T-cell (primary cell): ENCODE data around the gene P2RY14. TPM values are rescaled to one million over a fixed set of nuclear protein-coding genes. Genes with fewer than 3 reads are reported as not detected.
"Not testable (repeated sequence)": the region's sequence is repeated elsewhere in the genome, so short reads cannot be mapped to it uniquely, and the experiment has no call there.

Source experiments
- ATAC-seq, 4 experiments: fragments of 200-7000 bp in 3 of 4; fragments of 150-1000 bp in 1 of 4; cut with Tn5 transposase; replicated peaks in 1 of 4; 1 replicate in 3 of 4; 2 replicates in 1 of 4; pipeline ENCODE4 v1.10.0; 2021; ENCODE audit warnings: moderate library complexity in 3 of 4, mild to moderate bottlenecking in 2 of 4, moderate number of reproducible peaks in 1 of 4
- CTCF ChIA-PET, 2 donors: fragments of 300-600 bp; sonication (Branson Sonifier 250); formaldehyde crosslinking; loops; one replicate each; lab custom pipeline; 2022; ENCODE audit warnings: antibody characterized with exemption in 2 of 2; lab: Charles Lee
- POLR2A ChIA-PET, 2 donors: fragments of 300-600 bp; sonication (Branson Sonifier 250); formaldehyde crosslinking; loops; one replicate each; lab custom pipeline; 2022; ENCODE audit warnings: antibody characterized with exemption in 2 of 2; lab: Charles Lee
- DNase-seq, 35 experiments: peaks; one replicate each; pipeline versions ENCODE4 v3.0.0 to v3.0.0-alpha.2; 2013 to 2023
- H3K27ac ChIP-seq: one replicate; pipeline ENCODE4 v1.5.1; 2013; ENCODE audit warnings: low read length
- H3K27me3 ChIP-seq, 2 experiments: replicated peaks in 1 of 2; 1 replicate in 1 of 2; 2 replicates in 1 of 2; pipeline versions ENCODE4 v1.6.1 to v1.7.0; 2013; ENCODE audit warnings: low read length in 1 of 2, mixed read lengths in 1 of 2; ENCODE audit not compliant: control insufficient read depth in 2 of 2, insufficient read depth in 2 of 2; ENCODE audit errors: extremely low read depth in 1 of 2
- H3K36me3 ChIP-seq, 2 donors: 1 replicate in 1 of 2; 2 replicates in 1 of 2; pipeline versions ENCODE4 v1.6.1 to v1.7.0; 2013; ENCODE audit warnings: low read length in 1 of 2; ENCODE audit not compliant: control insufficient read depth in 2 of 2, insufficient read depth in 1 of 2; ENCODE audit errors: extremely low read depth in 1 of 2
- H3K4me1 ChIP-seq, 2 experiments: 1 replicate in 1 of 2; 2 replicates in 1 of 2; pipeline versions ENCODE4 v1.6.1 to v1.7.0; 2013; ENCODE audit warnings: low read length in 2 of 2, mixed read lengths in 1 of 2; ENCODE audit not compliant: insufficient read depth in 2 of 2, control insufficient read depth in 1 of 2; ENCODE audit errors: extremely low read depth in 1 of 2
- H3K4me3 ChIP-seq, 2 donors: 1 replicate in 1 of 2; 2 replicates in 1 of 2; pipeline versions ENCODE4 v1.5.1 to v1.7.0; 2013; ENCODE audit warnings: mild to moderate bottlenecking in 2 of 2, low read length in 1 of 2, moderate library complexity in 1 of 2; ENCODE audit not compliant: control insufficient read depth in 1 of 2; ENCODE audit errors: extremely low read depth in 1 of 2
- H3K9me3 ChIP-seq: 2 replicates; pipeline ENCODE4 v1.7.0; 2013
- H3K27ac Mint-ChIP-seq, 2 donors: one replicate each; pipeline ENCODE4 v1.8.0; 2020 to 2021; ENCODE audit warnings: mild to moderate bottlenecking in 2 of 2, mixed read lengths in 2 of 2
- H3K27me3 Mint-ChIP-seq, 2 donors: one replicate each; pipeline ENCODE4 v1.8.0; 2021 to 2022; ENCODE audit warnings: mixed read lengths in 2 of 2
- H3K36me3 Mint-ChIP-seq: one replicate; pipeline ENCODE4 v1.8.0; 2021; ENCODE audit warnings: mixed read lengths
- H3K4me1 Mint-ChIP-seq, 3 donors: one replicate each; pipeline ENCODE4 v1.8.0; 2020 to 2022; ENCODE audit warnings: mixed read lengths in 3 of 3, mild to moderate bottlenecking in 1 of 3
- H3K4me3 Mint-ChIP-seq, 3 donors: one replicate each; pipeline ENCODE4 v1.8.0; 2020 to 2022; ENCODE audit warnings: mild to moderate bottlenecking in 3 of 3, mixed read lengths in 3 of 3, moderate library complexity in 3 of 3
- H3K9me3 Mint-ChIP-seq, 3 donors: one replicate each; pipeline ENCODE4 v1.8.0; 2020 to 2022; ENCODE audit warnings: mixed read lengths in 3 of 3
- WGBS: methylation state at CpG from one replicate; pipeline ENCODE4 v1.1.5; 2013; ENCODE audit warnings: missing lambda C conversion rate; ENCODE audit not compliant: insufficient coverage; 5-methylcytosine and 5-hydroxymethylcytosine counted together
- total RNA-seq, 35 experiments: library from RNA in 6 of 35; stranded (reverse) in 6 of 35; fragments of 120-200 nt in 1 of 35; gene quantifications; one replicate each; pipeline versions ENCODE4 v1.2.1 to v1.2.4 and lab custom pipeline; 2013 to 2026

P2RY14 gene
- total RNA-seq, 5 donors from 2014 or later (not counting 1 experiment from before 2014, with no cell fraction given), result 0.30 to 0.73 (median 0.58) TPM

DNA sequence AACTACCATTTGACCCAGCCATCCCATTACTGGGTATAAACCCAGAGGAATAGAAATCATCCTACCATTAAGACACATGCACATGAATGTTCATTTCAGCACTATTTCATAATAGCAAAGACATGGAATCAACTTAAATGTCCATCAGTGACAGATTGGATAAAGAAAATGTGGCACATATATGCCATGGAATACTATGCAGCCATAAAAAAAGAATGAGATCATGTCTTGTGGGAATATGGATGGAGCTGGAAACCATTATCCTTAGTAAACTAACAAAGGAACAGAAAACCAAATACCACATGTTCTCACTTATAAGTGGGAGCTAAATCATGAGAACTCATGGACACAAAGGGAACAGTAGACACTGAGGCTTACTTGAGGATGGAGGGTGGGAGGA is 45.9 kb downstream of the P2RY14 start:
- DNase-seq, H3K36me3 Mint-ChIP-seq, H3K4me3 Mint-ChIP-seq, ATAC-seq, POLR2A ChIA-PET, H3K27ac Mint-ChIP-seq, H3K36me3 ChIP-seq, H3K4me3 ChIP-seq, H3K27me3 Mint-ChIP-seq, H3K9me3 ChIP-seq, H3K9me3 Mint-ChIP-seq, H3K27ac ChIP-seq, H3K27me3 ChIP-seq: not testable (repeated sequence)
- CTCF ChIA-PET, result interaction anchor here in 1 of 2 donors (0.6 to 1.5 kb wide), 3 partner anchors 46 to 161 kb away, joined by 3 to 5 read pairs (median 5); partner anchors contain the start of gene P2RY14
- peaks cover 3 to 19% of the 10 kb centered on the region in 2 experiments for H3K4me1 ChIP-seq
- peaks cover 29 to 32% (median 31%) of the 10 kb centered on the region in 3 donors for H3K4me1 Mint-ChIP-seq

DNA sequence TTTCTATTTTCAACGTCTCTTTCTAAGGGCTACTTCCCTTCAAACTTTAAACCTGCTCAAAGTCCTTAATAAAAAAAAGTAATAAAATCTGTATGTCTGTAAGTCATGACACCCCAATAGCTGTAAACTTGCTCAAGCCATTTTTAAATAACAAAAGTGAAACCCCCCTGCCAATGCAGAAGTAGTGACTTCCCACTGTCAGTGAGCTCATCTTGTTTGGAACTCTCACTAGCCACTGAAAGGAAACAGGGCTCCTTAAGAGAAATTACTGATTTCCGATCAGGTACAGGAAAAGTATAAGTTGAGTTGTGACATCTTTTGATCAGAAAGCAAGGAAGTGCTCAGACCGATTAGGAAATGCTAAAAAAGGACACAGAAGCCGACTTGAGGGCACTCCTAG is 47.7 kb downstream of the P2RY14 start:
- H3K4me3 ChIP-seq, result no peak overlapping the region
- H3K9me3 ChIP-seq, result no peaks in the 10 kb centered on the region
- H3K27ac ChIP-seq, result peak overlapping the region; percentile 17
- H3K27me3 Mint-ChIP-seq, result peaks cover 0 to 1% of the 10 kb centered on the region in 2 donors
- H3K4me3 Mint-ChIP-seq, result peak overlapping the region; percentile 3 to 52 (median 18)
- ChIA-PET CTCF (interaction anchor here (0.7 to 1.0 kb wide), 9 partner anchors 10 to 238 kb away, joined by 3 to 10 read pairs (median 4); partner anchors contain the start of gene P2RY14 (in 1 of the 2)), POLR2A (interaction anchor here in 1 of 2 donors (0.6 to 0.8 kb wide), 3 partner anchors 18 to 68 kb away, joined by 3 to 4 read pairs (median 3); no protein-coding TSS in a partner anchor)
- peaks cover 40 to 47% (median 46%) of the 10 kb centered on the region in 3 donors for H3K4me1 Mint-ChIP-seq
- H3K4me1 ChIP-seq, result peaks cover 14 to 37% of the 10 kb centered on the region in 2 experiments
- peak overlapping the region; percentile 45 to 59 for H3K27ac Mint-ChIP-seq
- no peaks in the 10 kb centered on the region for H3K36me3 ChIP-seq
- H3K36me3 Mint-ChIP-seq, result no peaks in the 10 kb centered on the region
- DNase-seq (no peak), ATAC-seq (peak in 1 of 4 experiments; percentile 55)
- H3K27me3 ChIP-seq, result no peaks in the 10 kb centered on the region
- 14% methylated on average over 2 of the region's 4 CpGs for WGBS
- H3K9me3 Mint-ChIP-seq, result no peaks in the 10 kb centered on the region

DNA sequence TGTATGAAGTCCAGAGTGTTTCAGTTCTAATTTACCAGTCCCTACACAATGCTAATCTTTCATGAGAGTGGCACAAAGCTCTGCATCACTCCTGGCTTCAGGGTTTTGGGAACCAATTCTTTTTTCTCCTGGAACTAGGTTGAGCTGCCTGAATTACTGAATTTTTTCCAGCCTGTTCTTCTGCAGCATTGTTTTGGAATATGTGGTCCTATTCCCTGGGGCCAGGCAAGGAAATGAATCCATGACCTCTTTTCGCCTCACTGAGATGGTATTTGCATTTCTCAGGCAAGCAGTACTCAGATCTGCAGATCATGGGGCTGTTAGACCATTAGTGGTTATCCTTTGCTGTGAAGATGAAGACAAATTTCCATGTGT is 49.7 kb downstream of the P2RY14 start:
- H3K27ac ChIP-seq, result no peak overlapping the region
- Mint-ChIP-seq H3K27ac (peak overlapping the region in 1 of 2 donors; percentile 63), H3K4me1 (peaks cover 53 to 58% (median 54%) of the 10 kb centered on the region in 3 donors), H3K27me3 (peaks cover 0 to under 1% of the 10 kb centered on the region in 2 donors), H3K36me3 (no peaks in the 10 kb centered on the region), H3K4me3 (no peak overlapping the region), H3K9me3 (no peaks in the 10 kb centered on the region)
- CTCF ChIA-PET, result interaction anchor here (0.6 to 4.0 kb wide), 24 partner anchors 15 to 623 kb away, joined by 3 to 28 read pairs (median 4); partner anchors contain the start of gene P2RY14 (in 2 of the 2)
- WGBS, result 100% methylated on average over 1 of the region's 1 CpG
- no peaks in the 10 kb centered on the region for H3K36me3 ChIP-seq
- ATAC-seq (no peak), DNase-seq (no peak)
- H3K4me1 ChIP-seq, result peaks cover 19 to 48% of the 10 kb centered on the region in 2 experiments
- POLR2A ChIA-PET, result interaction anchor here in 1 of 2 donors (0.6 kb wide), 1 partner anchor 30 kb away, joined by 5 read pairs; no protein-coding TSS in a partner anchor
- no peaks in the 10 kb centered on the region for H3K9me3 ChIP-seq
- H3K27me3 ChIP-seq, result no peaks in the 10 kb centered on the region
- no peak overlapping the region for H3K4me3 ChIP-seq

DNA sequence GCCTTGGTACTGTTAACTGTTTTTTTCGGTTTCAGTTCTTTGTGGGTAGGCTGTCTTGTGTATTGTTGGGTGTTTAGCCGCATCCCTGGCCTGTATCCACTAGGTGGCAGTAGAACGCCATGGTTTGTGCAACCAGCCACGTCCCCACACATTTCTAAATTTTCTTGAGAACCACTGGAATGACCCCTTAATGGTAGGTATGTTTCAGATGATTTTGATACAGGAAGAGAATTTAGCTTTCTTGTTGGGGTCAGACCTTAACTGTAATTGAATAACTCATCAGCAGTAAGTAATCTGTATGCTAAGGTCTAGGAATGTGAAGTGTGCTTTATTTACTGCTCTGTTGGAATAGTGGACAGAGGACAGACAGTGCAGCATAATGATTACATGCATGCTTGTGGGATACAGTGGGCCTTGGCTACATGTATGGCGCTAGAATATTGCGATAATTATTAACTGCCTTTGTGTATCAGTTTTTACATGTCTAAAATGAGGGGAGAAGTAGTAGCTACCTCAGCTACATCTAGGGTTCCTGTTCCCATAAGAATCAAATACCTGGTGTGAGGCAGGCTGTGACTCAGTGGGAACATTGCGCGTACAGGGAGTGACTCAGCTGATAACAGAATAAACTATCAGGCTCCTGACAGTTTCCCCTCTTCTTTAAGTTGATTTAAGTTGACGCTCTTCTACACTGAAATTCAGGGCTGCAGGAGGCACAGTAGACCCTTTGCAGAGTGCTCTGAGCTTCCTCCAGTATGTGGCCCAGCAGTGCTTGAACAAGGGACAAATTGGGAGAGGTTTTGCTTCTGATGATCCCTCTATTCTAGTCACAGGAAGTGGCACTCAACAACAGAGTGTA is 50.3 kb downstream of the P2RY14 start:
- WGBS, result 83% methylated on average over 2 of the region's 9 CpGs
- Histone ChIP-seq H3K4me3 (no peak overlapping the region), H3K36me3 (no peaks in the 10 kb centered on the region), H3K27ac (no peak overlapping the region), H3K4me1 (peaks cover 19 to 48% of the 10 kb centered on the region in 2 experiments), H3K27me3 (no peaks in the 10 kb centered on the region), H3K9me3 (no peaks in the 10 kb centered on the region)
- ATAC-seq, result peak; percentile 79 to 87 (median 84)
- POLR2A ChIA-PET, result no interaction called here
- Mint-ChIP-seq H3K4me3 (no peak overlapping the region), H3K27me3 (no peaks in the 10 kb centered on the region), H3K4me1 (peaks cover 53 to 58% (median 54%) of the 10 kb centered on the region in 3 donors), H3K36me3 (no peaks in the 10 kb centered on the region), H3K27ac (peak overlapping the region; percentile 62 to 68), H3K9me3 (no peaks in the 10 kb centered on the region)
- CTCF ChIA-PET, result interaction anchor here (0.6 to 4.0 kb wide), 35 partner anchors 9 to 1211 kb away, joined by 3 to 28 read pairs (median 4); partner anchors contain the start of gene P2RY14 (in 2 of the 2)
- peak; percentile 47 to 90 (median 69) for DNase-seq

DNA sequence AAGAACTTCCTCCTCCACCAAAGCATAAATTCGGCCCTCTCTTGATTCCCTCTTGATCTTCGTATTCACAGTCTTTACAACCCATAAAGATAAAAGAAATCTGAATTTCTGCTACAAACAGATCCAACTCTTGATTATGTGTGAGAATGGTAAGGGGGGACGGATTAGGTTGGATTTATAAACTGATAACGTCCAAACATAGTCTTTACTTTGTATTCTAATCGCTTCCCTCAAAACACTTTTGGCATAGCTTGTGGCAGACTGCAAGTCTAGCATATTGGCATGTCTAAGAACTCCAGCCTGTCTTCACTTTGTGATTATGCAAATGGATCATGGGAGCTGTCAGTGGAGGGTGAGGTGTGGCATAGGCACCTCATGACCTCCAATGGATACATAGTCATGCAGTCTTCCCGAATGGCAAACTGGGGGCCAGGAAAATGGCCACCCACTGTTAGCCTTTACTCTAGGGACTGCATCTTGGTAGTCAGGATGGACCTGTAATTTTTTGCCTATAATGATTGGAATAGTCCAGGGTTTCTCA is 51.0 kb downstream of the P2RY14 start:
- no peak overlapping the region for H3K4me3 Mint-ChIP-seq
- no peaks in the 10 kb centered on the region for H3K27me3 Mint-ChIP-seq
- Histone ChIP-seq H3K27me3 (no peaks in the 10 kb centered on the region), H3K36me3 (no peaks in the 10 kb centered on the region), H3K27ac (no peak overlapping the region), H3K4me1 (peaks cover 19 to 48% of the 10 kb centered on the region in 2 experiments), H3K9me3 (no peaks in the 10 kb centered on the region), H3K4me3 (peak overlapping the region in 1 of 2 donors; percentile 38)
- peaks cover 0 to 6% (median 2%) of the 10 kb centered on the region in 3 donors for H3K9me3 Mint-ChIP-seq
- H3K4me1 Mint-ChIP-seq, result peaks cover 53 to 58% (median 54%) of the 10 kb centered on the region in 3 donors
- peak overlapping the region; percentile 24 to 68 for H3K27ac Mint-ChIP-seq
- ChIA-PET POLR2A (interaction anchor here in 1 of 2 donors (0.6 kb wide), 1 partner anchor 20 kb away, joined by 3 read pairs; no protein-coding TSS in a partner anchor), CTCF (interaction anchor here (0.6 to 4.0 kb wide), 28 partner anchors 8 to 1212 kb away, joined by 3 to 28 read pairs (median 5); partner anchors contain the start of gene P2RY14 (in 2 of the 2))
- peaks cover 2% of the 10 kb centered on the region for H3K36me3 Mint-ChIP-seq
- ATAC-seq (peak in 2 of 4 experiments; percentile 25 to 42), DNase-seq (no peak)
- WGBS, result no CpG with 5 or more reads among the region's 6 CpGs

DNA sequence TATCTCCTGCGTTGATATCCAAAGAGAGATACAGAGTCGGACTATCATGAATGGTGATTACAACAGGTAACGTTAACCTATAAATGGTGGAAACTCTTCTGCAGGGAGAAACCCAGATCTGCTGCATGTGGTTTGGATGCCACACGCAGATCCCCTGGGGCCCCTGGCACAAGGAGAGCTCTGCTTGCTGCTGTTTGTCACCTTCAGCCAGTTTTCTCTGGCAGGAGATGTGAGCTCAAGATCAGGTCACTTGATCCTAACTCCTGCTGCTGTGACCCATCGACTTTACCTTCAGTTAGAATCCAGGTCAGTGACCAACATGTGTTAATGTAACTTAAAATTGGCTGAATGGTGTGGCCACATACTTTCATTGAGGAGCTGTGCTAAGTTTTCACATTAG is 51.5 kb downstream of the P2RY14 start:
- ChIA-PET CTCF (interaction anchor here (0.7 to 4.0 kb wide), 18 partner anchors 12 to 71 kb away, joined by 3 to 28 read pairs (median 5); partner anchors contain the start of gene P2RY14 (in 2 of the 2)), POLR2A (interaction anchor here in 1 of 2 donors (0.6 kb wide), 1 partner anchor 21 kb away, joined by 3 read pairs; no protein-coding TSS in a partner anchor)
- Mint-ChIP-seq H3K4me3 (no peak overlapping the region), H3K27me3 (no peaks in the 10 kb centered on the region), H3K36me3 (peaks cover 7% of the 10 kb centered on the region), H3K9me3 (peaks cover 0 to 10% (median 7%) of the 10 kb centered on the region in 3 donors), H3K27ac (peak overlapping the region; percentile 6 to 76), H3K4me1 (peaks cover 52 to 58% (median 53%) of the 10 kb centered on the region in 3 donors)
- ATAC-seq (no peak), DNase-seq (no peak)
- no peaks in the 10 kb centered on the region for H3K36me3 ChIP-seq
- H3K27me3 ChIP-seq, result no peaks in the 10 kb centered on the region
- WGBS, result 80% methylated on average over 5 of the region's 5 CpGs
- peaks cover 19 to 48% of the 10 kb centered on the region in 2 experiments for H3K4me1 ChIP-seq
- no peak overlapping the region for H3K4me3 ChIP-seq
- no peaks in the 10 kb centered on the region for H3K9me3 ChIP-seq
- H3K27ac ChIP-seq, result no peak overlapping the region
